Smooth muscle cell (in vitro differentiated cells): ENCODE measurements around the gene SMIM1. TPM values are rescaled to one million over a fixed set of nuclear protein-coding genes. Genes with fewer than 3 reads are reported as not detected.

Experiments used
- DNase-seq: peaks from one replicate; lab custom pipeline; 2025; ENCODE audit not compliant: unreplicated experiment; lab: John Stamatoyannopoulos, UW
- H2AFZ ChIP-seq: fragments of 200-600 bp; sonication (generic); 2 replicates; pipeline ENCODE4 v1.6.0; 2016; ENCODE audit warnings: antibody characterized with exemption, low read depth, mild to moderate bottlenecking
- H3F3A ChIP-seq: fragments of 200-600 bp; sonication (generic); 2 replicates; pipeline ENCODE4 v1.6.0; 2017; ENCODE audit warnings: antibody characterized with exemption, low read depth
- H3K27ac ChIP-seq: fragments of 200-600 bp; sonication (generic); 2 replicates; pipeline ENCODE4 v1.5.1; 2016; ENCODE audit warnings: low read depth, mild to moderate bottlenecking
- H3K27me3 ChIP-seq: fragments of 200-600 bp; sonication (generic); 2 replicates; pipeline ENCODE4 v1.6.1; 2016; ENCODE audit warnings: low read depth, mild to moderate bottlenecking
- H3K36me3 ChIP-seq: fragments of 200-600 bp; sonication (generic); 2 replicates; pipeline ENCODE4 v1.5.1; 2016; ENCODE audit warnings: low read depth
- H3K4me1 ChIP-seq: fragments of 200-600 bp; sonication (generic); 2 replicates; pipeline ENCODE4 v1.5.1; 2016; ENCODE audit warnings: low read depth
- H3K4me2 ChIP-seq: fragments of 200-600 bp; sonication (generic); 2 replicates; pipeline ENCODE4 v1.6.0; 2016; ENCODE audit warnings: mild to moderate bottlenecking
- H3K4me3 ChIP-seq: fragments of 200-600 bp; sonication (generic); 2 replicates; pipeline ENCODE4 v1.5.1; 2016; ENCODE audit warnings: mild to moderate bottlenecking
- H3K79me2 ChIP-seq: fragments of 200-600 bp; sonication (generic); 2 replicates; pipeline ENCODE4 v1.6.0; 2016; ENCODE audit warnings: low read depth, mild to moderate bottlenecking
- H3K9ac ChIP-seq: fragments of 200-600 bp; sonication (generic); 2 replicates; pipeline ENCODE4 v1.6.0; 2016; ENCODE audit warnings: low read depth
- H3K9me3 ChIP-seq: fragments of 200-600 bp; sonication (generic); replicated peaks from 2 replicates; pipeline ENCODE4 v1.5.1; 2016; ENCODE audit warnings: low read depth
- H4K20me1 ChIP-seq: fragments of 200-600 bp; sonication (generic); 2 replicates; pipeline ENCODE4 v1.6.0; 2016; ENCODE audit warnings: low read depth
- CTCF ChIP-seq: fragments of 200-600 bp; sonication (generic); IDR thresholded peaks from 2 replicates; pipeline ENCODE4 v1.5.1; 2017; ENCODE audit warnings: borderline replicate concordance, mild to moderate bottlenecking, antibody characterized with exemption; ENCODE audit not compliant: insufficient read depth, poor library complexity, severe bottlenecking
- WGBS: methylation state at CpG from one replicate; pipeline ENCODE4 v1.1.7; 2016; ENCODE audit warnings: low lambda C conversion rate; 5-methylcytosine and 5-hydroxymethylcytosine counted together
- polyA plus RNA-seq: library from polyadenylated mRNA; unstranded; fragments of >200 nt; fragmentation: Nextera tagmentation; extraction: Ambion mirVana; gene quantifications from 2 replicates; pipeline ENCODE4 v1.2.1, GENCODE V29; 2016
- total RNA-seq: library from RNA; depleted of rRNA; stranded (reverse); fragments of >200 nt; gene quantifications from 2 replicates; pipeline ENCODE4 v1.2.3, GENCODE V29; 2014

SMIM1 gene
- total and polyA plus RNA-seq, 2 experiments from 2014 or later: 1.3 to 14.9 TPM

GRCh38 chr1:3783651-3784474 is 11.3 kb downstream of the SMIM1 start:
- no peak overlapping the region for H3K9ac ChIP-seq
- no peaks in the 10 kb centered on the region for H3K4me1 ChIP-seq
- H3K4me2 ChIP-seq: no peak overlapping the region
- no peak overlapping the region for H3K27ac ChIP-seq
- H3K9me3 ChIP-seq: no peaks in the 10 kb centered on the region
- no peaks in the 10 kb centered on the region for H3K27me3 ChIP-seq
- H3K4me3 ChIP-seq: no peak overlapping the region
- no peak overlapping the region for H2AFZ ChIP-seq
- no peaks in the 10 kb centered on the region for H3F3A ChIP-seq
- peaks cover 12% of the 10 kb centered on the region for H3K79me2 ChIP-seq
- TF ChIP-seq CTCF: no peak
- no peak for DNase-seq
- WGBS: 98% methylated on average over 22 of the region's 30 CpGs
- H4K20me1 ChIP-seq: peaks cover 20% of the 10 kb centered on the region
- peaks cover 5% of the 10 kb centered on the region for H3K36me3 ChIP-seq

GRCh38 chr1:3785045-3785444 is 12.5 kb downstream of the SMIM1 start:
- no peaks in the 10 kb centered on the region for H3F3A ChIP-seq
- DNase-seq: no peak
- no peak overlapping the region for H3K27ac ChIP-seq
- H3K9me3 ChIP-seq: no peaks in the 10 kb centered on the region
- H3K36me3 ChIP-seq: peaks cover 5% of the 10 kb centered on the region
- H2AFZ ChIP-seq: no peak overlapping the region
- no peak overlapping the region for H3K4me3 ChIP-seq
- WGBS: 96% methylated on average over 13 of the region's 13 CpGs
- peaks cover 18% of the 10 kb centered on the region for H3K79me2 ChIP-seq
- H3K9ac ChIP-seq: no peak overlapping the region
- H3K4me1 ChIP-seq: no peaks in the 10 kb centered on the region
- peaks cover 32% of the 10 kb centered on the region for H4K20me1 ChIP-seq
- no peak overlapping the region for H3K4me2 ChIP-seq
- no peak for TF ChIP-seq CTCF
- H3K27me3 ChIP-seq: no peaks in the 10 kb centered on the region

GRCh38 chr1:3785456-3786157 is 13.1 kb downstream of the SMIM1 start:
- Histone ChIP-seq H3K9me3 (no peaks in the 10 kb centered on the region), H3K27me3 (no peaks in the 10 kb centered on the region), H4K20me1 (peaks cover 38% of the 10 kb centered on the region), H3K36me3 (peaks cover 5% of the 10 kb centered on the region), H3K9ac (no peak overlapping the region), H3K27ac (no peak overlapping the region), H2AFZ (no peak overlapping the region), H3F3A (no peaks in the 10 kb centered on the region), H3K4me3 (no peak overlapping the region), H3K4me2 (no peak overlapping the region), H3K4me1 (no peaks in the 10 kb centered on the region), H3K79me2 (peaks cover 23% of the 10 kb centered on the region)
- no peak for DNase-seq
- WGBS: 90% methylated on average over 14 of the region's 14 CpGs
- no peak for TF ChIP-seq CTCF
